NK-92 treated with Interleukin-12 subunit alpha and Interleukin-12 subunit beta, amount 100 ng/mL, for 24 hours (cell line): ENCODE results near the gene GPR89A.
"Not testable (repeated sequence)": the region's sequence is repeated elsewhere in the genome, so short reads cannot be mapped to it uniquely, and the experiment has no call there.

Experiments used
- DNase-seq: peaks from one replicate; lab custom pipeline; 2025; lab: John Stamatoyannopoulos, UW

GPR89A gene

GRCh38 chr1:145717833-145718232, 110.0 kb downstream of the GPR89A start:
- DNase-seq: no peak

GRCh38 chr1:145718465-145718864, 110.7 kb downstream of the GPR89A start:
- DNase-seq: not testable (repeated sequence)

- no peak for DNase-seq
Observed at GRCh38 chr1:145719230-145720079, 111.7 kb downstream of the GPR89A start, which contains the start of gene CD160. CD160 (plus strand) TSS chr1:145719499; CDS start chr1:145728328, 8,829 bp downstream.
